ENCODE measurements around the gene S1PR4. TPM values are rescaled to one million over a fixed set of nuclear protein-coding genes. Genes with fewer than 3 reads are reported as not detected.

The S1PR4 gene
- total RNA-seq, 2 experiments from 2014 or later, result 29.0 to 32.2 TPM

- Mint-ChIP-seq H3K27me3 (peaks cover 30% of the 10 kb centered on the region), H3K9me3 (ENCODE audit: low read depth) (no peaks in the 10 kb centered on the region), H3K27ac (no peak overlapping the region), H3K4me3 (no peak overlapping the region), H3K4me1 (no peaks in the 10 kb centered on the region), H3K36me3 (ENCODE audit: low read depth) (no peaks in the 10 kb centered on the region)
- CTCF ChIA-PET, result interaction anchor here (0.5 to 0.7 kb wide), 2 partner anchors 23 to 261 kb away, joined by 3 read pairs; no protein-coding TSS in a partner anchor
- ATAC-seq, result no peak
- POLR2A ChIA-PET, result no interaction called here
- DNase-seq, result no peak
- intact Hi-C loops (cut with DNase I, micrococcal nuclease), result no loop called here
These were observed 50.8 kb downstream of the S1PR4 start for GRCh38 chr19:3229346-3229743.

Other genes starting within 250 kb of the S1PR4 start
- 1 to 10 TPM; 4.3 to 4.8 TPM for gene ZNF77, start 233.8 kb upstream of the S1PR4 start, total RNA-seq
- 1 to 10 TPM; 2.6 to 3.5 TPM for gene TLE6, start 201.2 kb upstream of the S1PR4 start, total RNA-seq
- 1 to 10 TPM; 4.7 to 6.3 TPM for gene TLE2, start 149.5 kb upstream of the S1PR4 start, total RNA-seq
- gene TLE5, start 116.3 kb upstream of the S1PR4 start, total RNA-seq, result 100 to 1,000 TPM; 349 to 533 TPM
- 10 to 100 TPM in 1 of 2 experiments, 1 to 10 TPM in 1; 7.3 to 13.2 TPM for gene GNA11, start 84.4 kb upstream of the S1PR4 start, total RNA-seq
- gene GNA15, start 42.7 kb upstream of the S1PR4 start, total RNA-seq, result 10 to 100 TPM; 64.9 to 70.9 TPM
- 10 to 100 TPM; 55.6 to 58.2 TPM for gene NCLN, start 7.2 kb downstream of the S1PR4 start, total RNA-seq
- under 1 TPM; 0.18 to 0.21 TPM for gene CELF5, start 45.9 kb downstream of the S1PR4 start, total RNA-seq
- gene NFIC, start 187.8 kb downstream of the S1PR4 start, total RNA-seq, result 10 to 100 TPM; 20.5 to 22.6 TPM